Measurements from ENCODE around the gene ACOX3. TPM values are rescaled to one million over a fixed set of nuclear protein-coding genes. Genes with fewer than 3 reads are reported as not detected.

The ACOX3 gene
- total and polyA plus RNA-seq, 2 of the 8 experiments (the other 6 are each of a cell fraction or from before 2014, with no cell fraction given), result 2.5 to 9.9 TPM

DNA sequence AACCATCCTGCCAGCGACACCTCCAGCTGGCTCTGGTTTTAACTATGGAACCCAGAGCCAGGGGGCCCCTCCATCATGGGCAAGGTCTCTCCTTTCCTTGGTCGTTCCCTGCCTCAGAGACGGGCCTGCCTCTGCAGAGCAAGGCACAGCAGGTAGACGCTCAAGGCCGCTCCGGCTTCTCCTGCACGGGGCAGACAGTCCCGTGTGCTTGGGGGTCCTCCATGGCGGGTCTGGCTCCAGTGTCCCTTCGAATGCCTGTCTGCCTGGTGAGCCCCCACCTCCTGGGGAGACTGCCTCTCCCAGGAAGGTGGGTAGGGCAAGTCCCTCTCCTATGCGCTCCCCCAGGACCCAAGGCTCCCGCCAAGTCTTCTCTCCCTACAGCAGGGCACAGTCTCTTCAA, 71.5 kb downstream of the ACOX3 start (continued):
- TF ChIP-seq RNF2 (IDR thresholded peaks at IDR 0.05; ENCODE audit: borderline replicate concordance, low read depth, low read length, missing control alignments, poor library complexity, severe bottlenecking) (no peak), GTF2F1 (IDR thresholded peaks at IDR 0.05; ENCODE audit: borderline replicate concordance, low read depth, low read length) (no peak), CHD1 (IDR thresholded peaks at IDR 0.05; ENCODE audit: low read depth, low read length) (no peak), YY1 (IDR thresholded peaks at IDR 0.05; ENCODE audit: low read depth, low read length) (no peak), NANOG (IDR thresholded peaks at IDR 0.05; ENCODE audit: insufficient read depth, low read depth, low read length, poor library complexity, severe bottlenecking) (no peak), BACH1 (IDR thresholded peaks at IDR 0.05; ENCODE audit: low read length) (no peak)
